Dermis blood vessel endothelial cell (primary cell): Measurements from ENCODE around the gene PKLR. TPM values are rescaled to one million over a fixed set of nuclear protein-coding genes. Genes with fewer than 3 reads are reported as not detected.
A peak's percentile ranks its signal among the peaks of the same experiment; 100 is the strongest.

ENCODE experiments used
- DNase-seq: peaks from one replicate; pipeline ENCODE4 v3.0.0; 2010
- total RNA-seq: library from RNA; depleted of rRNA; stranded (reverse); fragments of >200 nt; gene quantifications from 2 replicates; pipeline ENCODE4 v1.2.3, GENCODE V29; 2014

Gene PKLR
- total RNA-seq, 1 donor from 2014 or later = not detected

DNA sequence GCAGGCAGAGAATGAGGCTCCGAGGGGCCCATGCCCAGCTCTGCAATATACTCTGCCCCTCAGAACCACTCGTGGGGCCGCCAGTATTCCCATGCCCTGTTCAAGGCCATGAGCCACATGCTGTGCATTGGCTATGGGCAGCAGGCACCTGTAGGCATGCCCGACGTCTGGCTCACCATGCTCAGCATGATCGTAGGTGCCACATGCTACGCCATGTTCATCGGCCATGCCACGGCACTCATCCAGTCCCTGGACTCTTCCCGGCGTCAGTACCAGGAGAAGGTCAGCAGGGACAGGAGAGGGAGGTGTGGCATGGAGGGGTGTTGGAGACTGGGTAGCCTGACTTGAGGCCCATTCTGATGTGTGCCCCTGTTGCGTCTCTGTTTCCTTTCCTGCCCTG is 16.8 kb downstream of the PKLR start:
- no peak for DNase-seq

DNA sequence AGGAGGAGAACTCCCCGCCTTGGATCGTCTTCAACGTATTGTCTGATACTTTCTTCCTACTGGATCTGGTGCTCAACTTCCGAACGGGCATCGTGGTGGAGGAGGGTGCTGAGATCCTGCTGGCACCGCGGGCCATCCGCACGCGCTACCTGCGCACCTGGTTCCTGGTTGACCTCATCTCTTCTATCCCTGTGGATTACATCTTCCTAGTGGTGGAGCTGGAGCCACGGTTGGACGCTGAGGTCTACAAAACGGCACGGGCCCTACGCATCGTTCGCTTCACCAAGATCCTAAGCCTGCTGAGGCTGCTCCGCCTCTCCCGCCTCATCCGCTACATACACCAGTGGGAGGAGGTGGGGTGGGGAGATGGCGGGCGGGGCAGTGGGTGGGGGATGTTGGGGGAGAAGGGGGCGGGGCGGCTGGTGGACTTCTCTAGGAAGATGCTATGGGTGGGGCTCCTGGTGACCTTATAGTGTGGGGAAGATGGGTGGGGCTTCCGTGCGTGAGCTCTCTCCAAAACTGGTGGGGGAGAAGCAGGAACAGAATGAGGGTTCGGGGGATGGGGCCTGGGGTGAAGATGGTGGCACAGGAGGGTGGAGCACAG is 18.6 kb downstream of the PKLR start:
- no peak for DNase-seq

DNA sequence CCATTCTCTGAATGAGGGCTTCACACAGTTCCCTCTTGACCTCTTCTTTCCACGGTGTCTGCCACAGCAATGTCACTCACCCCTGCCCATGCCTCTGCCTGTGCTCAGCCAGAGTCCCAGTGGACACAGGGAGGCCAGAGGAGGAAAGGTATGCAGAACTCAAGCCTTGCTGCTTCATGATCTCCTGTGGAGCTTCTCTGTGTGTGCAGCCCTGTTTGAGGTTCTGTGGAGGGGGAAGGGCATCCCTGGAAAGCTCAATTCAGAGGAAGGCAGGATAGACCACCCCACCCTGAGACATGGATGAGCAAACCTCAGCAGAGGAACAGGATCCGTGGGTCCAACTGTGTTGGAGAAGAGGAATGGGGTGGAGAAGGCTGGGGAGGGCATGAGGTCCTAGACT is 22.0 kb downstream of the PKLR start:
- DNase-seq = no peak

DNA sequence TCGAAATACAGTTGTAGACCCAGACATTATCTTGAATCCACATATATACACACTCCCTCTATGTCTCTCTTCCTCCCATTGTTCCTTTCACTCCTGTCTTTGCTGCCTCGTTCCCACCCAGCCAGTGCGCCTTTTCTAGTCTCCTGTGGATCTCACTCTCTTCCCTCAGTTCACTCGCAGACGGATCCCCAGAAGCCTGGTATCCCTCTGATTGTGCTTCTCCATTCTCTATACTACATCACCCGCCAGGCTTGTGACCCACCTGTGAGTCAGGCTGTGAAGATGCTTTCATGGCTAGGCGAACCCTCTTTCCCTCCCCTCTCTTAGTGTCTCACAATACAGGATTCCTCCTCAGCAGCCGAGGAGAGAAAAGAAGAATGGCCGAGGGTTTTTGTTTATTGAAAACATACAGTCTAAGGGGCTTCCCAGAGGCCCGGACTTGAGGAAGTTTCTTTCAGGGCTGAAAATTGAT is 22.5 kb downstream of the PKLR start:
- no peak for DNase-seq

DNA sequence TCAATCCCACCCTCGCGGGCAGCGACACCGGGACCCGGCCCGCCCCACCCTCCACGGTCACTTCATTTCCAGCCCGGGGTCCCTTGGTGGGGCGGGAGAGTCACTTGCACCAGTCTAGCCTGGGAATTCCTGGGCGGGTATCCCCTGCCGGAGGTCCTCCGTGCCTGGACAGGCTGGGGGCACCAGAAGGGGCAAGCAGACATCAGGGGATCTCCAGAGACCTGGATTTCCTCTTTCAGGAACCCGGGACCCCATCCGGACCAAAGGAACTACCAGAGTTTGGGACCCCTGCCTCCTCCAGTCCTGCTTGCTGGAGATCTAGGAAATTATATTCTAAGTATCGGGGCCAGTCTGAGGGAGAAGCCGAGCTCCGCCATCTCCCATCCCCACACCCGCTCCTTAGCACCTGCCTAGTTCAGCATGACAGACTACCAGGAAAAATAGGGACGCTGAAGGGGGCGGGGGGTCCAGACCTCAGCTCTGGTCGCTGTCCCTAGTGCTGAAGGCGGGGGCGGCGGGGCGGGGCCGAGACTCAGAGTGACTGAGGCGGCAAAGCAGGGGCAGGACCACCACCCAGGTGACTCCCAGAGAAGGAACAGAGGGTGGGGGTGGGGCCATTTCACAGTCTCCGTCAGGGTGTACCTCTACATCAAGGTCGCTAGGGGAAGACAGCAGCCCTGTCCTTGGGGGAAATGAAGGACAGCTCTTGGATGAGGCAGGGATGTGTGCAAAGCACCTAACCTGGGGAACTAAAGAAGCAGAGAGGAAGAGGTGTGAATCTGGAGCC is 23.1 kb downstream of the PKLR start:
- DNase-seq = peak; percentile 50

DNA sequence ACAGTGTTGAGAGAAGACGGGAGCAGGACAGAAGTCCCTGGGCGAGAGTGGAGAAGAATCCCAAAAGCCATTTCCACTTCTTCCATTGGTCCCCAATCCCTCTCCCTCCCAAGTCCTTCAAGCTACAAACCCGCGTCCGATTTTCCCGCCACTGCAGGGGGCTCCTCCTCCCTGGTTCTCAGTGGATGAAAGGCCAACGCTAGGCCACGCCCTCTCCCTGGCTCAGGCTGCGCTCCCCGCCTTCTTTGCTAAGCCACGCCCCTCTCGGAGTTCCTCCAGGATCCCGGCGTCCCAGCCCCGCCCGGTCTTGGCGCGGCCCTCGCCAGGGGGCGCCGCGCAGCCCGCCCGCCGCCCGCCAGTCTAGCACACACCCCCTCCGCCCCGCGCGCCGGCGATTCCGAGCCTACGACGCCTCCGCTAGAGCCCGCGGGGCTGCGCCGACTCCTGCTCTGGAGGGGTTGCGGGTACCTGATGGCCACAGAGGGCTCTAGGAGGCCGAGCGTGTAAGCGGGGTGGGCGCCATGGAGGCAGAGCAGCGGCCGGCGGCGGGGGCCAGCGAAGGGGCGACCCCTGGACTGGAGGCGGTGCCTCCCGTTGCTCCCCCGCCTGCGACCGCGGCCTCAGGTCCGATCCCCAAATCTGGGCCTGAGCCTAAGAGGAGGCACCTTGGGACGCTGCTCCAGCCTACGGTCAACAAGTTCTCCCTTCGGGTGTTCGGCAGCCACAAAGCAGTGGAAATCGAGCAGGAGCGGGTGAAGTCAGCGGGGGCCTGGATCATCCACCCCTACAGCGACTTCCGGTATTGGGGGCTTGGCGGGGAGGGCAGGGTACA is 24.0 kb downstream of the PKLR start, which contains the start of gene HCN3:
HCN3 (plus strand) TSS at position 394 of the 832 bp plus-strand sequence; CDS start at position 522, 128 bp downstream.
- DNase-seq = peak; percentile 98

DNA sequence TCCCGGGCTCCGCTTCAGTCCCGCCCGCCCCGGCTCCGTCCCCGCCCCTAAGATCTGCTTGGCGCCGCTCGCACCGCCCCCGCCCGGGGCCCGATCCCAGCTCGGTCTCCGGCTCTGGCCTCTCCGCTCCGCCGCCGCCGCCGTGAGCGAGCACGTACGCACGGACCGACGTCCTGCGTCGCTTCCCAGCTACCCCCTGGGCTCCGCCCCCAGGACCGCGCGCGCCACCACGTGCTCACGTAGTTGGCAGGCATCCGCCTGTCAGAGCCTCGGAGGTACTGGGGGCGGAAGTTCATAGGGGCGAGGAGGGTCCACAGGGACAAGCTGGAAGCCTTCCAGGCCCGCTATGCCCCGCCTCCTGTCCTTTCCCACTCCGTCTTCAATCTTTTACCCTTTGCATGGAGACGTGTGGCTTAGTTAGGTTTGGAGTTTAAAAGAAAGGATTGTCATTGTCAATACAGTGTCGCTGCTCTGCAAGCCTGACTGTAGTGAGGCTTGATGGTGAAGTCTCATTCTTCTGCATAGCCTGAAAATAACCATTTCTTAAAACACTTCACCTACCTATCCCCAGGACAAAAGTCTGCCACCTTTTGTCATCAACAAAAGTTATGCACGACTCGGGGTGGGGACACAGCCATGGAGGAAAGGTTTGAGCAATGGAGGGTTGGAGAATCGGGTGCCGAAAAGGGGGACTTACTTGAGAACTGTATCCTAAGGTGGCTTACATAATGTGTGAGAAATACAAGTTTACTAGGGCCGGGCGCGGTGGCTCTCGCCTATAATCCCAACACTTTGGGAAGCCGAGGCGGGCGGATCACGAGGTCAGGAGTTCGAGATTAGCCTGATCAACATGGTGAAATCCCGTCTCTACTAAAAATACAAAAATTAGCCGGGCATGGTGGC is 27.6 kb downstream of the PKLR start, which contains the start of gene CLK2:
CLK2 (minus strand) TSS at position 162 of the 903 bp plus-strand sequence. CDS start 2,527 bp downstream, outside the sequence.
- peak; percentile 97 for DNase-seq

DNA sequence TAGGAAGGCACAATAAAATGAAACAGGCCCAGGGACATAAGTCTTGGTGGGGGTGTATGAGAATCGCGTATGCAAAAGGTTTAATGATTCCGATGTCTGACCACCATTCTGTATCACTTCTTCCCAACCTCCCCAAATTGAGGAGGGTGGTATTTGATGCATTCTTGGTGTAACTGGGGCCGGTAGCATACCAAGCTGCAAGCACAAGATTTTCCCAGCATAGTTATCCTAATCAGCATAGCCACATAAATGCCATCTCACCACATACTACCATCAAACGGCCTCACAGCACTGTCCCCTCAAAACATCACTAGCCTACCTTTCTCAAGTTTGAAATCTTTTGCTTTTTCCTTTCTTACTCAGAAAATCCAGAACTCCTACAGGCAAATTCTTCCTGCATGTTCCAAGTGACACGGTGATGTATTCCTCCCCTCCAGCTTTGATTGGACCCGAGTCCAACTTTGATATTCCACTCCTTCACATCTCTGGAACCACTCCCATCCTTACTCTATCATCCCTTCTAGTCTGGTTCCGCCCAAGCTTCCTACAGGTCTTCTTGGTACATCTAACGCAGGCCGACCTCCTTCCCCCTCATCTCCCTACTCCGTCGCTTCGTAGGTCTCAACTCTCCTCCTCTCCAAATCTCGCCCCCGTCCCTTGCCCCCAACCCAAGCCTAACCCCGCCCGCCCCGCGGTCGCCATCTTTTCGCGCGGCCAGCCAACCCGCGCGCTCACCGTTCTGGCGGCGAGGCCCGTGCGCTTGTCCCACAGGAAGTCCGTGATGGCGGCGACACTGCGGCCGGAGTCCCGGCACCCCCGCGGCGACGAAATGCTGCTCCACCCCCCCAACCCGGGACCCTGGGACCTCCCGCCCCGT is 28.5 kb downstream of the PKLR start:
- peak; percentile 63 for DNase-seq

DNA sequence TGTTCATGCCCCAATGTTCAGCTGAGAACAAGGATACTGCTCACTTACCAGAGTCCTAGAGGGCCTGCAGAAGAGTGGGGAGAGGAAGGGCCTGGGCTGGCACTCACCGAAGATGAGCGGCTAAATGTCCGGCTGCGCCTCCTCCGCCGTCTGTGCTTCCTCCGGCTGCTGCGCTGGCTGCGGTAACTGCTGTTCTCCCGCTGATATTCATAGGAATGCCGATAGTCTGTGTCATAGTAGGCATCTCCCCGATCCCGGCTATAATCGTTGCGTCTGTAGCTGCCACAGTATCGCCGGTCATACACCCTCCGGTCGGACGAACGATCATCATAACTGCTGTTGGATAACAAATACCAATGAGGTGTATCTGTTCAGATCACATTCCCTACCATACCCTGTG is 31.9 kb downstream of the PKLR start:
- no peak for DNase-seq

DNA sequence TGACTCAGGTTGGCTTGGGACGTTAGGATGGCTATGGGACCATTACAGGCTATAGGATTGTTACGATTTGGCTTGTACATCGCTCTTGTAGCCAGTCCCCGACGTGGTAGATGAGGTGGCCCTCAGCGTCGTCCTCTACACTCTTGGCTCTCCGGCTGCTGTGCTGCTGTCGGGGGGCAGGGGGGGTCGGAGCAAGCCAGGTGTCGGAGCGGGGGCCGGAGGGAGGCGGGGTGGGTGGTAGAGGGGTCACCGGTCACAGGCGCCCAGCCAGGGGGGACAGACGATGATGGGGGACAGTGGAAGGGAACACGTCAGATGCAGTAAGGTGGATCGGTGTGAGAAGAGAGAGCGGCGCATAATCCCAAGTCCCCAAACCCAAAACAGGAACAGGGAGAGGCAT is 32.6 kb downstream of the PKLR start:
- no peak for DNase-seq

DNA sequence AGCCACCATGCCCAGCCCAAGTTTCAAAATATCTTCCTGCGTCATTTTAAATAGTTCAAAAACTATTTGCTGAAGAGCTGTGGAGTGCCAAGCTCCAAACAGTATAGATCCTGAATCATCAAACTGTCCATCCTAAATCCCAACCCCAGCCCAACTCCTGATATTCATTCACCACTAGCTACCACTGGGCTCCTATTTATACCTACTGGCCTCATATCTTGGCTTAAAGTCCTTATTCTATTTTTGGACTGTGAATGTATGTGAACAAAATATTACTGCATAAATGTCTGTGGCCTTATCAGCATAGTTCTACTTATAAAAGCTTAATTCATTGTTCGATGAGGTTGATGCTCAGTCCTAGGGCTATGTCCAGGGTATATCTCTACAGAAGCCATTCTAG is 33.9 kb downstream of the PKLR start:
- no peak for DNase-seq

DNA sequence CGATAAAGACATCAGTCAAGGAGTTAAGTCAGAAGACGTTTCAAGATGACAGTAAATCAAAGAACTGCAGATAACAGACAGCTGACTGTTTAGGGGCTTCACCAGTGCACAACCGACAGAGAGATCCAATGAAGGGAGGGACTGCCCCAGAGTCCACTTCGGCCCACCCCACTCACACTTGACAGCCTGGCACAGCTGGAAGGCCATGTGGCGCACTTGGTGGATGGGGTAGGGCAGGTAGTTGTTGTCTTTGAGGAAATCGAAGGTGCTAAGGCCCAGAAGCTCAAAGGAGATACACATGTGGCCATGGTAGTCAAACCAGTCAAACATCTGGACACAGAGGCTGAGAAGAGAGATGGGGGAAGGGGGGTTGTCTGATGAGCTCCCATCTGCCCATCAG is 34.7 kb downstream of the PKLR start:
- DNase-seq = no peak

DNA sequence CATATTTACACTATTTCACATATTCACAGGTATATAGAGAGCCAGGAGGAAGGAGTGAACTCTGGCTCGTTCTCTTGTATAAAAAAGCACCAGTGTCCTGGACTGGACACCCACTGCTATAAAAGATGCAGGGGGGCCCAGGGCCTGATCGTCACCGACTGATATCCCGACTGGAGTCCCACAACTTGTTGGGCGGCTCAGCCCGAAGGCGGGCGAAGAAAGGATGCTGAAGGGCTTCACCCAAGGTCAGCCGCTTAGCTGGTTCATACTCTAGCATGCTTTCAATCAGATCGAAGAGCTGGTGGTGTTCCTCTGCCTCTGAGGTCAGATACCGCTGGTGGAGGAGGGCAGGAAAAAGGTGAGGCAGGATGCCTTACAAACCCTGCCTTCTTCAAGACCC is 38.2 kb downstream of the PKLR start:
- DNase-seq = no peak

DNA sequence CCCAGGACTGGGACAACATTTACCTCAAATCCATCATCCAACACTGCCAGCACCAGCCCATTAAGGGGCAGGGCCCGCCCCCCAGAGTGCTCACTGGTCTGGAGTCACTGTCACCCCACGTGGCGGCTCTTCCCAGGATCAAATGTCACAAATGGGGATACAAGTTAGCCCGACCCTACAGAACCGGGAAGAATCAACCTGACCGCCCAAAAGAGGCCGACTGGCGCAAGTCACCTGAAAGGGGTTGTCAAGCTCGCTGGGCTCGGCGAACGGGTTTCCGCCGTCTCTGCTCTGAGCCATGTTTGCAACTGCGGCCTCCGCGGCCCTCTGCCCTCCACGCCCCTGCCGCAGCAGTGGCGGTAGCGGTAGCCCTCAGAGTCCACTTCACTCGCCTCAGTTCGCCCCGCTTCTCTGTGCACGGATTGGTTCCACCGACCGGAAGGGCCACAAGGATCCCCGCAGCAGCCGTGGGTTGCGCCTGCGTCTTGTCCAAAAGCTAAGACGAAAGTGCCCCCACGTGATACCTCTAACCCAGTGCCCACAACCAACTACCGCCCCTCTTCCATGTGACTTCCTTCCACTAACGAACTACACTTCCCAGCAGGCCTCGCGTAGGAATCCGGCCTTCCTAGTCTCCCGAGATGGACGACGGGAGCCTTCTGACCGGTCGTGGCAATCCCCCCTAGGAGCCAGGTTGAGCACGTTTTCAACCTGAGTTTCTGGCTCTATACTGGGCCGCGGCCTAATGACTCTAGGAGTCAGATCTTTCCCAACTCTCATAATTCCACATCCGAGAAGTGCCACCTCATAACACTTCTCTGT is 39.2 kb downstream of the PKLR start, which contains the start of gene SCAMP3:
SCAMP3 (minus strand) TSS at position 509 of the 822 bp plus-strand sequence; CDS start at position 300, 209 bp downstream.
- peak; percentile 100 for DNase-seq

DNA sequence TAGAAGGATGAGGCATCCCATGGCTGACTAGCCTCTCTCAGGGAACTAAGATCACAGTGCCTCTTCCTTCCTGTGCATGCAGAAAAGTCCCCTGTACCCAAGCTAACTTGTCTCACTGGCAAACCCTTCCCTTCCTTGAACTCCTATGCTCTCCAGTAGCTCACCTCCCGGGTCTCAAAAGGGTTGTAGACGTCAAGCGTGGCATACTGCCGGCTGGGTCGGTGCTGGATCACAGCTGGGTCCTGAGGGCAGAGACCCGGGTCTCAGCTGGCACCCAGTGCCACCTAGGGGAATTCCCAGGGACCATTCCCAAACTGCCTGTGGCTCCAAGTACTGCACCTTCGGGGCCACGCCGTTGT is 39.8 kb downstream of the PKLR start:
- DNase-seq = no peak

DNA sequence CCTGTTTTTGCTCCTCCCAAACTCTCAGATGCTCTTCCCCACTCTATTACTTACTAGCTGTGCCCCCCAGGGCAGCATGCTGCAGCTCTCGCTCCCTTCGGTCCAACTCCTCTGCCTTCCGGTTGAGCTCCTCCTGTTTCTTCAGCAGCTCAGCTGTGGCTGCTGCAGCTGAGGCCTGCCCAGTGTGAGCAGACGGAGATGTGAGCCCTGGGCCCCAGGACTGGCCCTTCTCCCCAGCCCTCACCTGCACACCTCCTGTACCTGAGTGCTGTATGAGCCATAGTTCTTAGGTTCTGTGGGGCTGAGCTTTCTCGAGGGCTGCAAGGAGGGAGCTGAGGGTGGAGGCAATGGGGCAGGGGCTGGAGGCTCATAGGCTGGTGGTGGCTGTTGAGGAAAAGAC is 41.0 kb downstream of the PKLR start:
- DNase-seq = no peak

DNA sequence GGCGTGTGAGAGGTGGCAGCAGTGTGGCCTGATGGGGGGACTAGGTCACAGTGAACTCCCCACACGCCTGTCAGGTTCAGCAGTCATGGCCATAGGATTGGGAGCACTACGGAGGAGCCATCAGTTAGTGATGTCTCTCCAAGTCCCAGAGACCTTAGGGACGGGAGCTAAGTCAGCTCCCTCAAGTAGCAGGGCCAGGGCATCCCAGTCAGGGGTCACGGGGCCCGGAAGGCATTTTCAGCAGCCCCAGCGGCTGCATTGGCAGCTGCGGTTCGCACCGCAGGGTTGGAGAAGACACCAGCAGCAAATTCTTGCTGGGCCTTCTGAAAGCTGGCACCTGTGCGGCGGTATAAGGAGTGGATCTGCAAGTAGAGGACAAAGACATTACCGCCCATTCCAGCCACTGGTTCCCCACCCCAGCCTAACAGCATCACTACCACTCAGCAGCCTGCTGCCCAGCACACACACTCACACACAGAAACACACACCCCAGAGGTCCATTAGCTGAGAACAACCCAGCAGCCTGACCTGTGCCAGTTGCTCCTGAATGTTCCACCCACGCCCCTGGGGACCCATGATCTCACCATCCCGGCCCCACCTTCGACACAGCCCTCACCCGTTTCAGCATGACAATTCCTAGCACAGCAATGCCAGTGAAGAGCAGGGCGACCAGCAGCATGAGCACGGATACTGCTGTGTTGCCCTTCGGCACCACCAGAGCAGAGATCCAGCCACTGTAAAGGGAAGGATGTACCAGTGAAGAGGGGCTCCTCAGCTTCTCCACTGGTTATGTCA is 45.0 kb downstream of the PKLR start:
- DNase-seq = no peak

DNA sequence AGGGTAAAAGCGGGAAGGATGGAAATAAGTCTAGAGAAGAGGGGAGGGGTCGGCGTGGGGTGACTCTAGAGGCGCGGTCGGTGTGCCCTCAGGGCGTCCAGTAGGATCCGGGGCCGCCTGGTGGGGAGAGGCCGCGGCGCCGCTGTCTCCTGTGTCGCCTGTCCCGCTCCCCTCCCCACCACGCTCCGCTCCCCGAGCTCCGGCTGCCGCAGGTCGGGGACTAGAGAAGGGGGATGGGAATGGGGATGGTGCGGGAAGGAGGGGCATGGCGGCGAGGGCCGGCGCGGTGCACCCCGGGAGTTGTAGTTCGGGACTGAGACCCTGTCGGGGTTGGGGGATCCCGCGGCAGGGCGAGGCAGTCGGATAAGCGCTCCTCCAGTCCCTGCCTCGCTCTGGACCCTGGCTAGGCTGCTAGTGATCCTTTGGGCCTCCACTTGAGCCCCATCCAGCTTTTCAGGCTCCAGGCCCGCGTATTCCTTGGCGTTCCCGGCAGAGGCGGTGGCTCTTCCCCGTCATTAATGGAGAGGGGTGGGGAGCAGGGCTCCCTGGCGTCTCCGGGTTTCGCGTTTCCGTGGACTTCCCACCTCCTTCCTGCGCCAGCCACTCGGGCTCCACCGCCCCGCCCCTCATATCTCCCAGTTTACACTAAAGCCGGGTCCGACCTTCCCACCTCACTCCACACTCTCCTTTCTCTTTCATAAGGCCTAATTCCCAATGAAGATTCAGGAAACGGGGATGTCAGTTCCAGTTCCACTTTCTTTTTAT is 45.8 kb downstream of the PKLR start, which contains the start of gene ENTREP3:
ENTREP3 (minus strand) TSS at position 241 of the 765 bp plus-strand sequence. CDS start 606 bp downstream, outside the sequence.
- DNase-seq = peak; percentile 89
